ENCODE results near the gene RELB. TPM values are rescaled to one million over a fixed set of nuclear protein-coding genes. Genes with fewer than 3 reads are reported as not detected.

The RELB gene
- 30.9 to 59.5 TPM (median 54.2 TPM) in 5 replicates for total RNA-seq (2022; extraction: Qiagen RNA extraction; ENCODE audit: low read depth)

GRCh38 chr19:45001087-45001739 is at the start of gene RELB:
TSS of gene RELB (plus strand) at chr19:45001464. CDS start at chr19:45001580, 116 bp downstream.

GRCh38 chr19:44954649-44955504 is 46.4 kb upstream of the RELB start, which contains the start of gene CLPTM1:
TSS of gene CLPTM1 (plus strand) at chr19:44955380. CDS start at chr19:44955396, 16 bp downstream.

GRCh38 chr19:45038931-45039893 is 37.9 kb downstream of the RELB start, which contains the start of gene CLASRP:
TSS of gene CLASRP (plus strand) at chr19:45039045. CDS start at chr19:45040213, 1,168 bp downstream.

GRCh38 chr19:45076029-45076850 is 75.0 kb downstream of the RELB start, which contains the start of gene ZNF296:
TSS of gene ZNF296 (minus strand) at chr19:45076478. CDS start at chr19:45076373, 105 bp downstream.

GRCh38 chr19:45079063-45079910 is 78.0 kb downstream of the RELB start, which contains the start of gene GEMIN7:
TSS of gene GEMIN7 (plus strand) at chr19:45079260. CDS start at chr19:45090115, 10,855 bp downstream.

Other genes with a start within 250 kb of the RELB start
- gene CBLC, start 223.6 kb upstream of the RELB start, total RNA-seq (2022; extraction: Qiagen RNA extraction; ENCODE audit: low read depth), result not detected in 5 replicates
- gene BCAM, start 192.4 kb upstream of the RELB start, total RNA-seq (2022; extraction: Qiagen RNA extraction; ENCODE audit: low read depth), result 62.9 to 86.9 TPM (median 77.5 TPM) in 5 replicates
- 71.2 to 91.2 TPM (median 84.6 TPM) in 5 replicates for gene NECTIN2, start 155.2 kb upstream of the RELB start, total RNA-seq (2022; extraction: Qiagen RNA extraction; ENCODE audit: low read depth)
- gene TOMM40, start 110.2 kb upstream of the RELB start, total RNA-seq (2022; extraction: Qiagen RNA extraction; ENCODE audit: low read depth), result 183 to 271 TPM (median 260 TPM) in 5 replicates
- gene APOE, start 95.7 kb upstream of the RELB start, total RNA-seq (2022; extraction: Qiagen RNA extraction; ENCODE audit: low read depth), result 11.0 to 19.4 TPM (median 15.3 TPM) in 5 replicates
- 110 to 130 TPM (median 116 TPM) in 5 replicates for gene APOC1, start 86.9 kb upstream of the RELB start, total RNA-seq (2022; extraction: Qiagen RNA extraction; ENCODE audit: low read depth)
- not detected in 5 replicates for gene APOC4, start 59.2 kb upstream of the RELB start, total RNA-seq (2022; extraction: Qiagen RNA extraction; ENCODE audit: low read depth)
- not detected in 5 replicates for gene APOC2, start 55.4 kb upstream of the RELB start, total RNA-seq (2022; extraction: Qiagen RNA extraction; ENCODE audit: low read depth)
- 127 to 184 TPM (median 178 TPM) in 5 replicates for gene CLPTM1, start 46.1 kb upstream of the RELB start, total RNA-seq (2022; extraction: Qiagen RNA extraction; ENCODE audit: low read depth)
- gene CLASRP, start 37.6 kb downstream of the RELB start, total RNA-seq (2022; extraction: Qiagen RNA extraction; ENCODE audit: low read depth), result 58.1 to 70.1 TPM (median 63.4 TPM) in 5 replicates
- 5.1 to 9.5 TPM (median 8.6 TPM) in 5 replicates for gene ZNF296, start 75.0 kb downstream of the RELB start, total RNA-seq (2022; extraction: Qiagen RNA extraction; ENCODE audit: low read depth)
- 85.5 to 94.6 TPM (median 87.1 TPM) in 5 replicates for gene GEMIN7, start 77.8 kb downstream of the RELB start, total RNA-seq (2022; extraction: Qiagen RNA extraction; ENCODE audit: low read depth)
- gene PPP1R37, start 91.7 kb downstream of the RELB start, total RNA-seq (2022; extraction: Qiagen RNA extraction; ENCODE audit: low read depth), result 22.9 to 30.9 TPM (median 28.4 TPM) in 5 replicates
- gene NKPD1, start 159.5 kb downstream of the RELB start, total RNA-seq (2022; extraction: Qiagen RNA extraction; ENCODE audit: low read depth), result 0.06 to 0.13 TPM (median 0.08 TPM) in 5 replicates
- 32.8 to 43.4 TPM (median 42.7 TPM) in 5 replicates for gene TRAPPC6A, start 176.8 kb downstream of the RELB start, total RNA-seq (2022; extraction: Qiagen RNA extraction; ENCODE audit: low read depth)
- 10.3 to 15.3 TPM (median 12.8 TPM) in 5 replicates for gene BLOC1S3, start 177.3 kb downstream of the RELB start, total RNA-seq (2022; extraction: Qiagen RNA extraction; ENCODE audit: low read depth)
- gene EXOC3L2, start 243.9 kb downstream of the RELB start, total RNA-seq (2022; extraction: Qiagen RNA extraction; ENCODE audit: low read depth), result 0.78 to 1.4 TPM (median 1.2 TPM) in 5 replicates
- 5.4 to 7.9 TPM (median 7.7 TPM) in 5 replicates for gene MARK4, start 249.8 kb downstream of the RELB start, total RNA-seq (2022; extraction: Qiagen RNA extraction; ENCODE audit: low read depth)

Measured in A549 treated with CpdA at 1 μM for 4 hours (cell line).